HK-2 (cell line): ENCODE results near the gene PTGR3.
"Not testable (repeated sequence)": the region's sequence is repeated elsewhere in the genome, so short reads cannot be mapped to it uniquely, and the experiment has no call there.

Source experiments
- DNase-seq: peaks from one replicate; pipeline ENCODE4 v3.0.0-alpha.2; 2018; ENCODE audit not compliant: unreplicated experiment

The PTGR3 gene

GRCh38 chr18:75202696-75203365 lies 6.1 kb downstream of the PTGR3 start:
- no peak for DNase-seq

- no peak for DNase-seq
These were observed 7.4 kb downstream of the PTGR3 start for GRCh38 chr18:75201282-75202270.

- DNase-seq: no peak
These were observed 8.2 kb downstream of the PTGR3 start for GRCh38 chr18:75200605-75201280.

- DNase-seq: no peak
These were observed 8.9 kb downstream of the PTGR3 start for GRCh38 chr18:75200071-75200470.

GRCh38 chr18:75199327-75199726 lies 9.6 kb downstream of the PTGR3 start:
- DNase-seq: no peak

GRCh38 chr18:75198036-75198435 lies 10.9 kb downstream of the PTGR3 start:
- DNase-seq: no peak

GRCh38 chr18:75192899-75193298 lies 16.0 kb downstream of the PTGR3 start:
- DNase-seq: no peak

GRCh38 chr18:75189696-75190095 lies 19.2 kb downstream of the PTGR3 start:
- DNase-seq: no peak

GRCh38 chr18:75187702-75188101 lies 21.2 kb downstream of the PTGR3 start:
- DNase-seq: not testable (repeated sequence)

- no peak for DNase-seq
These were observed 23.5 kb downstream of the PTGR3 start for GRCh38 chr18:75185460-75185859.

GRCh38 chr18:75183973-75184493 lies 24.9 kb downstream of the PTGR3 start:
- DNase-seq: no peak

GRCh38 chr18:75183524-75183923 lies 25.4 kb downstream of the PTGR3 start:
- no peak for DNase-seq

GRCh38 chr18:75179819-75180600 lies 28.9 kb downstream of the PTGR3 start:
- no peak for DNase-seq

- DNase-seq: no peak
These were observed 30.6 kb downstream of the PTGR3 start for GRCh38 chr18:75178376-75178775.

- no peak for DNase-seq
These were observed 32.1 kb downstream of the PTGR3 start for GRCh38 chr18:75176849-75177248.

- no peak for DNase-seq
These were observed 35.2 kb downstream of the PTGR3 start for GRCh38 chr18:75173738-75174137.

- DNase-seq: no peak
These were observed 35.9 kb downstream of the PTGR3 start for GRCh38 chr18:75173125-75173432.

- DNase-seq: no peak
These were observed 36.4 kb downstream of the PTGR3 start for GRCh38 chr18:75172299-75173124.

GRCh38 chr18:75170916-75171315 lies 38.0 kb downstream of the PTGR3 start:
- no peak for DNase-seq

- no peak for DNase-seq
These were observed 38.7 kb downstream of the PTGR3 start for GRCh38 chr18:75170022-75170789.
